Daoy (cell line): ENCODE data around the gene HIRA. TPM values are rescaled to one million over a fixed set of nuclear protein-coding genes. Genes with fewer than 3 reads are reported as not detected.

Experiments
- DNase-seq: peaks from one replicate; pipeline ENCODE4 v3.0.0-alpha.2; 2015; ENCODE audit warnings: low read depth
- total RNA-seq: library from RNA; depleted of rRNA; stranded (reverse); fragments of >200 nt; shearing (Covaris generic); gene quantifications from 2 replicates; pipeline ENCODE4 v1.2.3, GENCODE V29; 2014

HIRA gene
- total RNA-seq, 1 experiment from 2014 or later: 16.6 TPM

DNA sequence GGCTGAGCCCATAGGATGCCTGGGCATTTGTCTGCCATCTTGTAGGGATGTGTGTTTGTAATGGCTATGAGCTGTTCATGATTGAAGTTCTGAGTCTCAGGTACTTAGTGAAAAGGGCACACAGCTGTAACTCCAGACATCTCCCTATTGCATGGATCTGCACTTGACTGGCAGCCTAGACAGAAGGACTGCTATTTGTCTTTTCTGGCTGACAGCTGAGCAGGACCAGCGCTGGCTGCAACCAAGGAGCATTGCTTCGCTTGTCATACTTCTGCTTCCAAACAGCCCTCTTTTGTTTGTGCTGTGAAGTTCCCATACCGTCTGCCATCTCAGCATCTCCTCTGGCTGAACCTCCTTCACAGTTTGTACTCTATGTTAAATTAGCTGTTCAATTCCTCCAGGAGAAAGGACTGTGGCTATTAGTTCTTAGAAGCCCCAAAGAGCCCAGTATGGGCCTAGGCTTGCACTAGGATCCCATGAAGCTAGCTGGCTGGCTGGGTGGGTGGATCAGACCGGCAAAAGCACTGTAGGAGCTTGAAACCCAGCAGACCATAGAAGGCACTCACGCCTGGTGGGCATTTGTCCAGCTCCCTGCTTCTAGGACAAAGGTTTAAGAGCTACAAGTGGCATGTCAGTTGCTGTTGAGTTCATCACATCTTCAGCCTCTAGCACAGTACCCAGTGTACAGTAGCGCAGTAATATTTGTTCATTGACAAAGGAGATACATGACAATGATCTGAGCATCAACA lies 20.4 kb downstream of the HIRA start:
- no peak for DNase-seq

DNA sequence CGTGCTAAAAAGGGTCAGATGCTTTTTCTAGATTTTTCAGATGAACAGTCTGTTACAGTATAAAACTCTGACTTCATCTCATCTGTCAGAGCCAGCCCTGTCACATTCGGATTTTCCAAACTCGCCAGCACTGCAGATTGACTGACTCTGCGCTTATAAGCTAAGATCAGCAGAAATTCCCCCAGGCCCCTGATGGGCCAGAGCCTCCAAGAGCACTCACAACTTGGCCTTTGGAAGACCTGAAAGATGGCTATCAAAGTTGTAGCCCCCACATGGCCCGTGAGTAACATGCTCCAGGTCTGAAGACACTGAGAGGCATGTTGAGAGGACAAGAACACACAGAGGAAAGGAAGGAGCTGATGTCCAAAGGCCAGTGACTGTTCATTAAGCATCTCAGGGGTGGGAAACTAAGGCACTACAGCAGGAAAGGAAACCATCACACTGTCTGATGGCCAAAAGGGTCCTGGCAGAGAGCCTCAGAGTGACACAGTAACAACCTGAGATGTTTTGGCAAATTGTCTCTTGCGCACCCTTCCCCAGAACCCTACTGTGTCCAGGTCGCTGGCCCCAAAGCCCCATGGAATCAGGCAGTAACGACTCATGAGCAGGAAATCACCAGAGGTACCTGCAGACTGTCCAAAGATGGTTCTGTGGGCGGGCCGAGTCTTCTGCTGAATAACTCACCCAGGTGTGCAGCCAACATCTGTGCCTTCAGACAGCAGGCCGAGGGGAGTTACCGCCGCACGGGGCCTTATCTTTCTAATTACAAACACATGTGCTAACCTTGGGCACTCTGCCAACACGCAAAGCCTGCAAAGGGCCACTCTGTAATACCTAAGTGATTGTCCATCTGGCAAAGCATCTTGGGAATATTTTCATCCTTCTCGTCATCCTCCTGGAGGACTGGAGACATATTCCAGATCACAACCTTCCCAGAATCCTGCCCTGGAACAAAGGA lies 23.6 kb downstream of the HIRA start:
- peak; percentile 26 for DNase-seq

DNA sequence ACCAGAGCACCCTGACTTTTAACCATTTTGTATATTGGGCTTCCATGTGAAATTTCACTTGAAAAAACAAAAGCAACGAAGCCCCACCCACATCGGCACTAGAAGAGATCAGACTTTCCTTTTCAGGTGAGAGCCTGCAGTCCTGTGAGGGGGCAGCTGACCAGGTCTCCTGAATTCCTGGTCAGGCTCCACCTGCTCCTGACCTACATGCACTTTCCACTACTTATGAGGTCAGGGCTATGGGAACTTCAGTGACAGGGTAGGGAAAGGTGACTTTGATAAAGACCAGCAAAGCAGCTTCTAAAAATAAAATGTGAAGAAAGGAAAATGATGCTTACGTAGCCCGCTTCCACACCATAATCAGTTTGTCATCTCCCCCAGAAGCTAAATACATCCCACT lies 24.7 kb downstream of the HIRA start:
- DNase-seq: no peak

DNA sequence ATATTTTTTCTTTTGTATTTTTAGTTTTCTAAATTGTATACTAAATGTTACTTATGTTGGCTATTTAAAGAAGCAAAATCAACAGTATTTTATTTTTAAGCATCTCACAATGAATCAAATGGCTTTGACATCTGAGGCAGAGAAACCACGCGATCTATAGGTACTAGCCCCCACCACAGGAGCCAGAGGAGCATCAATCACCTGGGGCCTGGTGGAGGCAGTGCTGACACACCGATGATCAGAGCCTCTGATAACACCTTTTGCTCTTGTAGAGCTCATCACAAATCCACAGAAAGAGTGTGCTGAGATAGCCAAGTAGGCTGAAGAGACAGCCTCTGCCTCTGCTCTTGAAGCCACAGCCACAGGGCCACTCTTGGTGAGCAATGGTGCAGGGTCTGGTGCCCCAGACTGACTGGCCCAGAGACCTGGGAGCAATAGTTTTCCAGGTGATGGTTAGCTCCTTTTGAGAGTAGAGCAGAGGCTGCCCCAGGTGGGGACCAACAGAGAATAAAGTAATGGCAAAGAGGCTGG lies 25.2 kb downstream of the HIRA start:
- DNase-seq: no peak

DNA sequence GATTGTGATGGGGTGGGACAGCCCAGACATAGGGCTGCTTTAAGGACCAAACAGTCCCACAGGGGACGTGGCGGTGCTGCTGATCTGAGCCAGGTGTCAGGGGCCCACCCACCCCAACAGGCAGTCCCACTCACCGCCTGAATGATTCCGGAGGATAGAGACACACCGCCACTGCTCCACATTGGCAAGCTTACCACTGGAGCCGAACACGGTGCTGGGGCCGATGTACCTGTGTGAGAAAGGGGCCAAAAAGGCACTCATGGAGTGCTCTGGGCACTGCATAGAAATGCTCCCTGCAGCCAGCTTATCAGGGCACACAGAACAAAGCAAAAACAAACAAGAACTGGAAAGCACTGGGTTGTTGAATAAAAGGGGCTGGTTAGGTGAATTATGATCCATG lies 25.9 kb downstream of the HIRA start:
- no peak for DNase-seq

DNA sequence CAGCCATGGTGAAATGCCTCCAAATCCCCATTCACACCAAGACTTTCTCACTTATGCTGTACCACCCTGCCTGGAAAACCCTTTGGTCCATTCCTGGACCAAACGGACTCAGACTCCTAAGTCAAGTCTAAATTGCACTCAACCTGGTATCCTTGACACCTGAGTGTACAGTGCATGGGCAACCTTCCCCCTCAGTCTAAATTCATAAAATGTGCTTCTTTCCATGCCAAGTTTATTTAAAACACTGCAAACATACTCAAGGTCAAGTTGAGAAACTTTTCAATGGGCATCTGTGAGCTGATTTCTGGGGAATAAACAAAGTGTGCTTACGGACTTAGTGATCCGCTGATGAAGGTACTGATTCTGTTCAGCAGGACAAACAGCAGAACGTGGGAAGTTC lies 26.4 kb downstream of the HIRA start:
- DNase-seq: no peak

DNA sequence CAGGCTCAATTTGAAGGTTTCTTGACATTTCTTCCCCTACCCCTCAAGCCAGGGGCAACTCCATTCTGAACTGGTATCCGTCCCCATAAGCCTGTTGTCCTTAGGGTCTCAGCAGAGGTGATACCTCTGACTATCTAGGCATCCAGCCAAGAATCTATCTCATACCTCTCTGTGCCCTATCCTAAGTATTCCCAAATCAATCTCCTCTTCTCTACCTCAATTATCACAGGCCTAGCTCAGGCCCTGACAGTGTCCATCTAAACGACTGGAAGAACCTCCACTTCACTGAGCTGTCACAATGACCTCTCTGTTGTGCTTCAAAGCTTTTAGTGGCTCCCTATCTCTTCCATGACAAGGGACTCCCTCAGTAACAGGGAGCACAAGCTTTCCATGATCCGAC lies 26.9 kb downstream of the HIRA start:
- DNase-seq: no peak

DNA sequence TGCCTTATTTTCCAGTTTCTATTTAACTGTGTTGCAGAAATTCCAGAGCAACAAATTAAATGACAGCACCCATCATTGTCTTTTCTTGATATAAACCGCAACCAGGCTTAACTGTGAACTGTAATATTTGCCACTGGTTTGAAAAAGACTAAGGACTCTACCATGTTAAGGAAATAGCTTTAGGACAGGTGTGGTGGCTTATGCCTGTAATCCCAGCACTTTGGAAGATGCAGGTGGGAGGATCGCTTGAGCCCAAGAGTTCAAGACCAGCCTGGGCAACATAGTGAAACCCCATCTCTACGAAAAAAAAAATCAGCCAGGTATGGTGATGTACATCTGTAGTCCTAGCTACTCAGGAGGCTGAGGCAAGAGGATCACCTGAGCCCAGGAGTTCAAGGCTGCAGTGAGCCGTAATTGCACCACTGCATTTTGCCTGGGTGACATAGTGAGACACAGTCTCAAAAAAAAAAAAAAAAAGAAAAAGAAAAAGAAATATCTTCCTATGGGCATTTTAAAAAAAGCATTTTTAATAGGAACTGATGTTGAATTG lies 28.8 kb downstream of the HIRA start:
- no peak for DNase-seq

DNA sequence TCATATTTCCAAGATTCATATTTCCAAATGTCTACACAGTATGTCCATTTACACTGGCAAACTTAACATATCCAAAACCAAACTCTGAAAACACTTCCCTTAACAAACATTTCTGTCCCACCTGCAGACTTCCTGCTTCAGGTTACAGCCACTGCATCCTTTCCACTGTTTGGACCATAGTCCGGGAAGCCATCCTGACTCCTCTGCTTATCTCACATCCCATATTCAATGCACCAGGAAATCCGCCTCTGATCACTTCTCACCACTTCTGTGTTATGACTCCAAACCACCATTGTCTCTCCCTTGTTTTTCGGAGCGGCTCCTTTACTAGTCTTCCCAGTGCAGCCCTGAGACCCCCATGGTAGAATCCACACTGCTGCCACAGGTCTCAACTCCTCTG lies 30.1 kb downstream of the HIRA start:
- DNase-seq: no peak

DNA sequence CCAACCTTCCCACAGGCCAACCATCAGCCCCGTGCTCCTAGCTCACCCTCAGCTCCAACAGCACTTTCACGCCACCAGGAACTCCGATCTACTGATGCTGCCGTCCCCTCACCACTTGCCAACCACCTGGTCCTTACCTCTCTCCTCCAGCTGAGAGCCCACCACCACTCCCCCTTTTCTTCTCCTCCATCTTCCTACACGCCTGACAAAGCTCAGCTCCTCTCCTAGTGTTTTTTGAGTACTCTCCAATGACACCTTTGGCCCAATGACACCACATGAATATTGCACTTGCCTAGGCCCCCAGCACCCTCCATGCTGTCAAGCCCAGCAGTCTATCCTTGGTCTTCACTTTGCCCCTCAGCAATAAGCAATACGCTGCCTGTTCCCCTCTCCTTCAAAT lies 30.7 kb downstream of the HIRA start:
- DNase-seq: no peak

DNA sequence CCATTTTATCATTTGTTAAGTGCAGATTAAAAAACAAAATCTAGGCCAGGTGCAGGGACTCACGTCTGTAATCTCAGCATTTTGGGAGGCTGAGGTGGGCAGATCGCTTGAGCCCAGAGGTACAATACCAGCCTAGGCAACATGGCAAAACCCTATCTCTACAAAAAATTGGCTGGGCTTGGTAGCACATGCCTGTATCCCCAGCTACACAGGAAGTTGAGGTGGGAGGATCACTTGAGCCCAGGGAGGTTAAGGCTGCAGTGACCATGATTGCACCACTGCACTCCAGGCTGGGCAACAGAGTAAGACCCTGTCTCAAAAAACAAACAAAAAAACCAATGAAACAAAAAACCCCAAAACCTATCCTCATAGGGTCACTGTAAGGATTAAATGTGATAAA lies 32.9 kb downstream of the HIRA start:
- DNase-seq: no peak

DNA sequence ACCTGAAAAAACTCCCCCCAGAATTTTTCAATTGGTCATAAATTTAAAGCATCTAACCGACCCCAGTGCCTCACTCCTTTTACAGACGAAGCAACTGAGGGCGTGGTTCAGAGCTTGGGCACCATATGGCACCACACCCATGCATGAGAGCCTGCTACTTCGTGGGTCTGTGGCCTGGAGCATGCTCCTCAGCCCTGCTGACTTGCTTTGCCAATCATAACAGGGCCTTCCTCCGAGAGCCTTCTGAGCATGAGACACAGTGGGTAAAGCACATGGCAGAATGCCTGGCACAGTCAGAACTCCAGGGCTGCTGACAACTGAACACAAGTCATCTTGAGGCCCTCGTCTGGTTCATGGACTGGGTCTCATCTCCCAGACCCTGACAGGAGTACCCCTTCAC lies 33.3 kb downstream of the HIRA start:
- DNase-seq: no peak

DNA sequence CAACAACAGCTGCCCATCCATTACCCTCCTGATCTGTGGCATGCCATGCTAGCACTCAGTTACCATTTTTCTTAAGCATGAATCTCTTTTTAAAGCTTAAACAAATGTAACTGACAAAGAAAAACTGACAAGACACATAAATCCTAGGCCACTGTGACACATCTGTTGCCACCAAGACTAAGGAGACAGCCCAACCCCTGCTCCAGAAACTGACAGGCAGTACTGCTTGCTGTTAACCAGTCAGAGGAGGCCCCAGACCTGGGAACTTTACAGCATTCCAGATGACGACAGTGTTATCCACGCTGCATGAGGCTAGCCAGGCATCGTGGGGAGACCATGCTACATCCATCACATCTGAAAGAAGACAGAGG lies 33.8 kb downstream of the HIRA start:
- no peak for DNase-seq

DNA sequence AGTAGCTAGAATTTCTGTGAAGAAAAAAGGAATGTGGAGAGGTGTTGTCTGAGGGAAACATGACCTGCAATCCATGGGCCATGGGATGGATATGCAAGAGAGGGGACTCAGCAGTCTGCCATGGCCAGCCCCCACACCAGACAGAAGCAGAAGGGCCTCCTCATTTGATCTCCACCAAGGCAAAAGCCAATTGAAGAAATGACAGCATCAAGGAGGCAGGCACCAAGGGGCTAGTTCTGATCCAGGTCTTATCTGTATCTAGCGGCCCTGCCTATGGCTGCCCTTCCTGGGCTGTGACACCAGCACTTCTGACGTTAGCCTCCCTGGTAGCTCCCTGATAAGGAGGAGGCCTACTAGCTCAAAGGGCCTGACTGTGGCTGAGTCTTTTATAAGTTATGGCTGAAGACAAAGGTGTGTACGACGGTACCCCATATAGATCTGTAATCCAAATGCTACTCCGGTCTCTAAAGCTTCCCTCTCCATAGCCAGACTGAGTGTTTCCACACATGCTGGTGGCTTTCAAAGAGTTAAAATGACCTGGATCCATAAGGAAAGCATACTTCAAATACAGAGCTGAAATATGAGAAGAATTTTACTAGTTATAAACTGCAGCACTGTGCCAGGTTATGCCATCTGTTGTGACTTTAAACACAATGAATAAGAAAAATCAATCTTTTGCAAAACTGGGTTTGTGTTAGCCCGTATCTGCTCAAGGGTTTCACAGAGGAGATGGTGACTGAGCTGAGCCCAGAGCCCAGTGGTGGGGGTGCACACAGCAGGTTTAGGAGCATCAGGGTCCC lies 34.4 kb downstream of the HIRA start:
- DNase-seq: no peak

DNA sequence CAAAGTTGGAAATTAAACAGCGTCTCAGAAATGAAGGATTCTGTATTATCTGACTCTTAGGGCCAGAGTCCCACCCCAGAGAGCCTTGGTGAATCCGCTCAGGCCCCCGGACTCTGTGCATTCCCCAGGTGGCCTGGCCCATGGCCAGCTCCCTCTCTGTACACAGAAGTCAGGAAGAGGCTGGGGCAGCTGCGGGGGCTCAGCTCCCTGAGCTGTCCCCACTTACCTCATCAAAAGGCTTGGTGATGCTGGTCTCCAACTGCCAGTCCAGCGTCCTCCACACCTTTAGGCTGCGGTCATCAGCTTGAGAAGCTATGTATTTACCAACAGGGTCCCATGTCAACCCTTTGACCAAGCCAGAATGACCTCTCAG lies 35.0 kb downstream of the HIRA start:
- no peak for DNase-seq

DNA sequence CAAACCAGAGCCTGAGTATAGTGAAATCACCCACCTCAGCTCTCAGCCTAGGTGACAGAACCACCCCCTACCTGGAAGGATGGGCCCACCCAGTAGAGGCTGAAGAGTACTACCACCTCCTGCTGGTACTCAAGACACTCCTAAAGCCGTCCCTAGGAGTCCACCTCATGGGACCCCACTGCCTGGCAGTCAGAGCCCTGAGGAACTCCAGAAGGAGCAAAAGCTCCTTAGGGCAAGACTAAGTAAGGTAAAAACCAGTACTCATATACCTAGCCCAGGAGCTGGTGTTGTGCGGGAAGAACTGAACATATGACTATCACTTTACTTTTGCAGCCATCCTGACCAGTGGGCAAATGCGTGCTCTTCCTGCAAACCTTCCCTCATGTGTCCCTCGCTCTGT lies 36.3 kb downstream of the HIRA start:
- no peak for DNase-seq

DNA sequence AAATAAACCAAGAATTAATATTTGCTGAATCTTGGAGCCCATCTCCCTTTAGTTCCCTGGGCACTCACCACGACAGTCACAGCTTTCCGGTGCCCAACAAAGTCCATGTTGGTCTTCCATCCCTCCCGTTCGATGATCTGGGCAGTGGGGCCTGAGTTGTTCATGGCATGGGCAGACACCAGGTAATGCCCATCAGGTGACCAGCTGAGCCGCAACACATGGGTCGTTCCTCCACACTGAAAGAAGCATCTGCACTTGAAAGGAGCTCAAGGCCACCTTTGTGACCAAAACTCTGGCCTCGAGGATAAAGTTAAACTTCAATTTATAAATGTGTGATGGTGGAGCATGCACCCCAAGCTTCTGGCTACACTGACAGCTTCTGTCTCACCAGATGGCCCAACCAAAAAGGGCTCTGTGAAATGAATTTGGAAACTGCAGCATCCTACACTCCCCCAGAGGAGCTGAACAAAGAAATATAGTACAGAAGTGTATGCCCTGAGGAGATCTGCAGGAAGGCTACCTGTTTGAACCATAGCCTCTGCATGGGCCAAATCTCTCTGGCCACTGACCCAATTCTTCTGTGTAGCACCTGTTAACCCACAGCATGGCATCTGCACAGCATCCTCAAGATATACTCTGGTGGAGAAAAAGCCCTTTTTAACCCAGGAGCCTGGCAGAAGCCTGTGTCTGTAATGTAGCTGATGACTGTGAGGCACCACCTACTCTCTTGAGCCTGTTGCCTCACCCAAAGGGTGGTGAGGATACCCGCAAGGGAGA lies 37.1 kb downstream of the HIRA start:
- no peak for DNase-seq

DNA sequence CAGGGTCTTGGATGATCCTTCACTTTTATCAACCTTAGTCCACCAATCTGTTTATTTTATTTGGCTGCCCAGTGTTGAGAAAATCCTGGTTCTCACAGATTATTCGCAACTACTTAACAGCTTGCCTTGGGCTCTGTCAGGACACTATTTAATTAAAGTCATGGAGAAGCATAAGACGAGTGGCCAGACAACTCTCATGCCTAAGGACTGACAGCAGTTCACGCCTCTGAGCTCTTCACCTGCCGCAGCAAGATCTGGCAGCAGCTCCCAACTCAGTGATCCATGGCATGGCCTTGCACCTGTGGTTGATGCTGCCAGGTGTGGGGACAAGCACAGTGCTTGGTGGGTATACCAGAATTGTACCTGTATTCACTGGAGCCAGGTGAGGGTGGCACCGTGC lies 37.8 kb downstream of the HIRA start:
- no peak for DNase-seq

DNA sequence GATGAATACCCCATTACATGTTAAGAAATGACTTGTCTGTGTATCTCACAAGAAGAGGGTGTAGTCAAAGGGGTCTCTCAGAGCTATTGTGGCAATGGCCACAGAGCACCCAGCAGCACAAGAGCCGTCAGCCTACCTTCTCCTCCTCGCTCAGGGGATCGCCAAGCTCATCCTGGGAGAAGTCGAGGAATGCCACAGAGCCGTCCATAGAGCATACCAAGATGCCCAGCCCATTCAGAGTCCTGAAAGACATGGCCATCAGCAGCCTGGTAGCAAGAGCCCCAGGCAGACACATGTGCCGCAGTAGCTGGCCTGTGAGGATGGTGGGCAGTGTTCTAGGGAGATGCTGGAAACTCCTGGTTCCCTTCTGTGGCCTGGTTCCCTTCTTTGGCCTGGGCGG lies 44.0 kb downstream of the HIRA start:
- DNase-seq: no peak

DNA sequence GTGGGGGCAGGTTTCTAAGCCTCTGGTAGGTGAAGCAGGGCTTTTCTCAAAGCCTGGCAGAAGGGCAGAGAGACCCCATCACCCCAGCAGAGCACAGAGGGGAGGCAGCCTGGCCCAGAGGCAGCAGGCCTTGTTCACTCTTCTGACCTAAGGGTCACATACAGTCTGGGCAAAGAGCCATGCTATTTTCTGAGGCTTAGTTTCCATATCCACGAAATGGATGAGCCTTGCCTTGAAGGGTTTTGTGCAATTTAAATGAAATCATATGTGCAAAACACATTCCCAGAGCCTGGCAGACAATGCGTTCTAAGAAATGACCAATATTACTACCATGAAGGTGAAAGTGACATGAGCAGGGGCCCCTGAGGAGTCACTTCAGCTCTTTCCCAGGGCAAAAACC lies 44.5 kb downstream of the HIRA start:
- no peak for DNase-seq

DNA sequence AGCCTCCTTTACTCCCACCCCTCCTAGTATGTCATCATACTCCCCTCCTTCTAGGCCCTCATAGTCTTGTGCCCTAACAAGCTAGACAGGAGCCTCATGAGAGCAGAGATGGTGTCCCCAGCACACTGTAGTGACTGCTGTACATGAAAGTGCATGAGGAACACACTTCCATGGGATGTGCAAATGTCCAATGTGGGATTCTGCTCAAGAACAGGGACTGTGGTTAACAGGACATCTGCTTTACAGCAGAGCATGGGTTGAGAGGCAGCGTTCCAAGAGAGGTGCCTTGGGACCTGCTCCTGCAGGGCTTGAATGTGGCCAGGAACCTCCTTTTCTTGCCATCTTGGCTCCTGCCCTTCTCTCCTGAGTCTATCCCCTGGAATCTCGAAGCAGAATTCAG lies 45.3 kb downstream of the HIRA start:
- no peak for DNase-seq
